ENCODE measurements around the gene ABCA4.

ABCA4 gene

GRCh38 chr1:94120570-94120901, 412 bp downstream of the ABCA4 start:
- no peak for TF ChIP-seq POLR2AphosphoS5 (IDR thresholded peaks at IDR 0.05; ENCODE audit: low read depth, low read length)
- TF ChIP-seq REST (IDR thresholded peaks at IDR 0.05; ENCODE audit: insufficient read depth in 1 of 2, low read depth in 2 of 2, low read length in 2 of 2), result no peak
- no peak for TF ChIP-seq TAF1 (IDR thresholded peaks at IDR 0.05; ENCODE audit: borderline replicate concordance, insufficient read depth, low read length)
- TF ChIP-seq SIN3A (IDR thresholded peaks at IDR 0.05; ENCODE audit: borderline replicate concordance, insufficient read depth, low read length), result no peak

GRCh38 chr1:94119796-94120569, 965 bp downstream of the ABCA4 start:
- TF ChIP-seq REST (IDR thresholded peaks at IDR 0.05; ENCODE audit: insufficient read depth in 1 of 2, low read depth in 2 of 2, low read length in 2 of 2) (no peak), SIN3A (IDR thresholded peaks at IDR 0.05; ENCODE audit: borderline replicate concordance, insufficient read depth, low read length) (no peak), FOXP2 (optimal IDR thresholded peaks at IDR 0.05; ENCODE audit: borderline replicate concordance, extremely low read depth, extremely low read length, insufficient read depth) (no peak), TAF1 (IDR thresholded peaks at IDR 0.05; ENCODE audit: borderline replicate concordance, insufficient read depth, low read length) (no peak), POLR2AphosphoS5 (IDR thresholded peaks at IDR 0.05; ENCODE audit: low read depth, low read length) (no peak)

DNA sequence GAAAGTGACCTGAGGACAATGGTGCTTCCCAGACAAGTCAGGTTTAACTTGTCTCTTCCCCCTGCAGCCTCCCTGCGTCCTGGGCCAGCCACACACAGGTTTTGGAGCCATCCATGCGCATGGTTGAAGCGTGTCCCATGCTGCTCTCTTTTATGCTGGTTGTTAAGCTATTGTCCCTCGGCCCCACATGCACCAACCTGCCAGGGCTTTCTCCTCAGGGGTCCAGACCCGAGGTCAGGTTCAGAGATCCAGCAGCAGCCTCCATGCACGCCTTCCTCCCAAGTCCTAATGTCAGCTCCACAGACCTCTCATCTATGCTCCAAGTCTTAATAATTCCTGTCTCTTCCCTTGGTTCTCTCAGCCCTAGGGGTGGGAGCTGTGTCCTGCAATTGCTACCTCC, 1.6 kb downstream of the ABCA4 start:
- no peak for TF ChIP-seq SIN3A (IDR thresholded peaks at IDR 0.05; ENCODE audit: borderline replicate concordance, insufficient read depth, low read length)
- TF ChIP-seq POLR2AphosphoS5 (IDR thresholded peaks at IDR 0.05; ENCODE audit: low read depth, low read length), result no peak
- no peak for TF ChIP-seq TAF1 (IDR thresholded peaks at IDR 0.05; ENCODE audit: borderline replicate concordance, insufficient read depth, low read length)
- no peak for TF ChIP-seq FOXP2 (optimal IDR thresholded peaks at IDR 0.05; ENCODE audit: borderline replicate concordance, extremely low read depth, extremely low read length, insufficient read depth)
- TF ChIP-seq REST (IDR thresholded peaks at IDR 0.05; ENCODE audit: insufficient read depth in 1 of 2, low read depth in 2 of 2, low read length in 2 of 2), result no peak

DNA sequence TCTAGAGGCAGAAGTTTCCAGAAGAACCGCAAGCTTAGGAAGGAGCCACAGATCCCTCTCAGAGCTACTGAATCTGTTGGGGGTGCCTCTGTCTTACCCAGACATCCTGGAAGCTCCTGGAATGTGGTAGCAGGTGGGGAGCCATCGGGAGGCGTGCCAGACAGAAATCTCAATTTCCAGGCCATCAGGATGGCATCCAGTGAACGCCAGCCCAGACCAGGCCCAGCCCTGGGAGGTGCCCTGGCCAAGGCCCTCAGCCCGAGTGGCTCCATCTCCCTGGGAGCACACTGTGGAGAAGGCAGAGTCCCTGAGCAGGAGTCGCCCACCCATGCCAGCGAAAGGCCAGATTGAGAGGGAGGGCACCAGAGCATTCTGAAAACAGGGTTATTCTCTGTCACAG, 2.5 kb downstream of the ABCA4 start:
- TF ChIP-seq REST (IDR thresholded peaks at IDR 0.05; ENCODE audit: insufficient read depth in 1 of 2, low read depth in 2 of 2, low read length in 2 of 2) (no peak), SIN3A (IDR thresholded peaks at IDR 0.05; ENCODE audit: borderline replicate concordance, insufficient read depth, low read length) (no peak), POLR2AphosphoS5 (IDR thresholded peaks at IDR 0.05; ENCODE audit: low read depth, low read length) (no peak), TAF1 (IDR thresholded peaks at IDR 0.05; ENCODE audit: borderline replicate concordance, insufficient read depth, low read length) (no peak), FOXP2 (optimal IDR thresholded peaks at IDR 0.05; ENCODE audit: borderline replicate concordance, extremely low read depth, extremely low read length, insufficient read depth) (no peak)

Data from PFSK-1 (cell line).